Keratinocyte (primary cell): Measurements from ENCODE around the gene PRG2. TPM values are rescaled to one million over a fixed set of nuclear protein-coding genes. Genes with fewer than 3 reads are reported as not detected.
A peak's percentile ranks its signal among the peaks of the same experiment; 100 is the strongest.

Experiments used
- DNase-seq: peaks from one replicate; pipeline ENCODE4 v3.0.0-alpha.2; 2011; ENCODE audit warnings: low read depth, missing footprints, low spot score
- FAIRE-seq: peaks from 2 replicates; lab custom pipeline; 2011; peaks lifted over from hg19 to GRCh38; lab: Jason Lieb, UNC
- H2AFZ ChIP-seq: 2 replicates; pipeline ENCODE4 v1.6.0; 2012; ENCODE audit warnings: low read length, control low read depth, inconsistent platforms; ENCODE audit not compliant: control insufficient read depth
- H3K27ac ChIP-seq: 2 replicates; pipeline ENCODE4 v1.5.1; 2011; ENCODE audit warnings: low read length; ENCODE audit not compliant: control insufficient read depth, insufficient read depth
- H3K27me3 ChIP-seq: 3 replicates; pipeline ENCODE4 v1.6.0; 2011; ENCODE audit warnings: low read length; ENCODE audit not compliant: control insufficient read depth, insufficient read depth; ENCODE audit errors: extremely low read depth
- H3K36me3 ChIP-seq, 2 experiments: 2 replicates in 1 of 2; 3 replicates in 1 of 2; pipeline ENCODE4 v1.5.1; 2011; ENCODE audit warnings: low read length in 2 of 2, mild to moderate bottlenecking in 1 of 2; ENCODE audit not compliant: control insufficient read depth in 2 of 2, insufficient read depth in 2 of 2; ENCODE audit errors: extremely low read depth in 1 of 2
- H3K4me1 ChIP-seq: 3 replicates; pipeline ENCODE4 v1.5.1; 2011; ENCODE audit warnings: low read length; ENCODE audit not compliant: control insufficient read depth, insufficient read depth; ENCODE audit errors: extremely low read depth
- H3K4me2 ChIP-seq: 3 replicates; pipeline ENCODE4 v1.6.0; 2011; ENCODE audit warnings: low read depth, low read length; ENCODE audit not compliant: control insufficient read depth, insufficient read depth; ENCODE audit errors: extremely low read depth
- H3K4me3 ChIP-seq, 3 experiments: fragments of 200-600 bp in 1 of 3; sonication (generic) in 1 of 3; 2 replicates in 2 of 3; 3 replicates in 1 of 3; pipeline ENCODE4 v1.5.1; 2011 to 2016; ENCODE audit warnings: low read length in 3 of 3, mild to moderate bottlenecking in 3 of 3, control low read depth in 2 of 3, inconsistent platforms in 1 of 3, low read depth in 1 of 3, mixed read lengths in 1 of 3, mixed run types in 1 of 3, moderate library complexity in 1 of 3; ENCODE audit not compliant: control insufficient read depth in 2 of 3, insufficient read depth in 2 of 3; ENCODE audit errors: extremely low read depth in 1 of 3
- H3K79me2 ChIP-seq: 2 replicates; pipeline ENCODE4 v1.6.0; 2012; ENCODE audit warnings: low read length; ENCODE audit not compliant: control insufficient read depth, insufficient read depth
- H3K9ac ChIP-seq: 3 replicates; pipeline ENCODE4 v1.6.0; 2011; ENCODE audit warnings: low read length; ENCODE audit not compliant: control insufficient read depth, insufficient read depth; ENCODE audit errors: extremely low read depth
- H3K9me1 ChIP-seq: 3 replicates; pipeline ENCODE4 v1.6.0; 2011; ENCODE audit warnings: low read length; ENCODE audit not compliant: control insufficient read depth, insufficient read depth; ENCODE audit errors: extremely low read depth
- H3K9me3 ChIP-seq: 2 replicates; pipeline ENCODE4 v1.5.1; 2012; ENCODE audit warnings: low read depth, low read length; ENCODE audit not compliant: control insufficient read depth
- H4K20me1 ChIP-seq: 3 replicates; pipeline ENCODE4 v1.6.0; 2011; ENCODE audit warnings: low read length; ENCODE audit not compliant: control insufficient read depth, insufficient read depth; ENCODE audit errors: extremely low read depth
- EZH2 ChIP-seq: IDR thresholded peaks from one replicate; pipeline ENCODE4 v1.6.1; 2012; ENCODE audit warnings: inconsistent platforms, mild to moderate bottlenecking, low read length, moderate library complexity
- dilution Hi-C: fragments of 300-500 bp; cut with MboI; formaldehyde crosslinking; loops from one replicate; pipeline ENCODE4 v1.7.0; 2020; ENCODE audit warnings: low sequenced_read_pairs; ENCODE audit not compliant: extremely low pct_ligation_motif_present
- polyA plus RNA-seq, 5 experiments: library from polyadenylated mRNA; depleted of rRNA in 3 of 5; stranded (reverse) in 3 of 5; stranded (forward) in 1 of 5; unstranded in 1 of 5; fragments of >200 nt; gene quantifications; 1 replicate in 1 of 5; 2 replicates in 3 of 5; 3 replicates in 1 of 5; pipeline versions ENCODE4 v1.2.1 to v1.2.3, GENCODE V29; 2011 to 2012; ENCODE audit warnings: missing spikeins in 2 of 5, low read depth in 1 of 5, low replicate concordance in 1 of 5
- TF ChIP-seq, protein P1 (sequence below), 3 experiments: IDR thresholded peaks in 1 of 3; conservative IDR thresholded peaks in 1 of 3; optimal IDR thresholded peaks in 1 of 3; 2 replicates in 2 of 3; 3 replicates in 1 of 3; pipeline versions ENCODE3 to v1.5.1; 2011; ENCODE audit warnings: low read length in 3 of 3, mild to moderate bottlenecking in 3 of 3, moderate library complexity in 2 of 3, control low read depth in 1 of 3, inconsistent platforms in 1 of 3; ENCODE audit not compliant: insufficient read depth in 2 of 3; ENCODE audit errors: extremely low read depth in 1 of 3

PRG2 gene
- polyA plus RNA-seq, 1 donor (not counting 4 experiments of a cell fraction or from before 2014, with no cell fraction given): 0.09 TPM

DNA sequence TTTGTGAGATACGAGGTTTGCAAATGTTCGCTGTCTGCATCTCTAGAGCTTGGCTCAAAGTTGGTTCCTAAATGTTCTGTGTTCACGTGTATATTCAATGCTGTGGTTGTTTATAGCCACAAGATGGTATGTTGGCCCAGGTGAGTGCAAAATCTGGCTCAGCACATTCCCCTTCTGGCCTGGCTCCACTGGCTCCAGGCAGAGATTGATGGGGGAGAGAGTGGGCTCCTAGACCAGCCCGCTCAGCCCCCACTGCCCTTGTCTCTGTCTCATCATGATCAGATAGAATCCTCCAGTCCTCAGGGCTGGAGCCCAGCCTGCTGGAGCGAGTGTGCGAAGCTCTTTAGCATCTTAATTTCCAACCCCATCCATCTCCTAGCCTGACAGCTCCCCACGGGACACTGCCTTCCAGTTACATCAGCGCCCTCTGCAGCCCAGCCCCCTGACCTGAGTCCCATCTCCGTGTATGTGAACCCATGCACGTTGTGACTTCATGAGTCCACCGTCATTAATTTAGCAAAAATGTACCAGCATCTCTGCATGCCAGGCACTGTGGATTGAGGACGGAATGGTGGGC, 50.3 kb downstream of the PRG2 start:
- Histone ChIP-seq H4K20me1 (no peaks in the 10 kb centered on the region), H3K9me1 (no peaks in the 10 kb centered on the region), H3K79me2 (peaks cover 4% of the 10 kb centered on the region), H3K36me3 (no peaks in the 10 kb centered on the region), H3K27me3 (peaks cover 3% of the 10 kb centered on the region), H3K4me1 (peaks cover 4% of the 10 kb centered on the region), H3K27ac (no peak overlapping the region), H3K9ac (no peak overlapping the region), H3K9me3 (no peaks in the 10 kb centered on the region), H2AFZ (no peak overlapping the region), H3K4me2 (no peak overlapping the region), H3K4me3 (no peak overlapping the region)
- no peak for DNase-seq
- dilution Hi-C loops: no loop called here
- FAIRE-seq: peak; percentile 48
- TF ChIP-seq EZH2: no peak
- TF ChIP-seq, protein P1, sequence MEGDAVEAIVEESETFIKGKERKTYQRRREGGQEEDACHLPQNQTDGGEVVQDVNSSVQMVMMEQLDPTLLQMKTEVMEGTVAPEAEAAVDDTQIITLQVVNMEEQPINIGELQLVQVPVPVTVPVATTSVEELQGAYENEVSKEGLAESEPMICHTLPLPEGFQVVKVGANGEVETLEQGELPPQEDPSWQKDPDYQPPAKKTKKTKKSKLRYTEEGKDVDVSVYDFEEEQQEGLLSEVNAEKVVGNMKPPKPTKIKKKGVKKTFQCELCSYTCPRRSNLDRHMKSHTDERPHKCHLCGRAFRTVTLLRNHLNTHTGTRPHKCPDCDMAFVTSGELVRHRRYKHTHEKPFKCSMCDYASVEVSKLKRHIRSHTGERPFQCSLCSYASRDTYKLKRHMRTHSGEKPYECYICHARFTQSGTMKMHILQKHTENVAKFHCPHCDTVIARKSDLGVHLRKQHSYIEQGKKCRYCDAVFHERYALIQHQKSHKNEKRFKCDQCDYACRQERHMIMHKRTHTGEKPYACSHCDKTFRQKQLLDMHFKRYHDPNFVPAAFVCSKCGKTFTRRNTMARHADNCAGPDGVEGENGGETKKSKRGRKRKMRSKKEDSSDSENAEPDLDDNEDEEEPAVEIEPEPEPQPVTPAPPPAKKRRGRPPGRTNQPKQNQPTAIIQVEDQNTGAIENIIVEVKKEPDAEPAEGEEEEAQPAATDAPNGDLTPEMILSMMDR (optimal IDR thresholded peaks at IDR 0.05 in 1 of 3, IDR thresholded peaks at IDR 0.05 in 1 of 3, conservative IDR thresholded peaks at IDR 0.05 in 1 of 3; ENCODE audit: extremely low read depth in 1 of 3, insufficient read depth in 2 of 3, low read length in 3 of 3): peak in 2 of 3 experiments; percentile 34 to 80

DNA sequence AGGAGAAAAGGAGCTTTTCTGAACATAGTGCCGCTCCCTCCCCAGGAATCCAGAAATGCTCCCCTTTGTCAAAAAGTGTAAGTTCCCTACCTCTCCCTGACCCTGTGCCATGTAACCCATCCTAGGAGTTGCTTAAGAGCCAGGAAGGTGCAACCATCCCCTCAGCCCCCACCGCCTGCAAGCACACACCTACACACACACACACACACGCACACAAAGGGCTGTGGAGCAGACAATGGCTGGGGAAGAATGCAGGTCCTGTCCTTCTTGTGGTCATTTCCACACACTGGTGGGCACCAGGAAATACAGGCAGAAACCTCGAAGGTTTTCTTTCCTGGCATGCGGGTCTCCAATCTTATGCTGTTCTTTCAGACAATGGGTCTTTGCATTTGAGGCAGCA, 51.1 kb downstream of the PRG2 start:
- H3K4me3 ChIP-seq: no peak overlapping the region
- FAIRE-seq: no peak
- no peaks in the 10 kb centered on the region for H4K20me1 ChIP-seq
- no peak overlapping the region for H3K4me2 ChIP-seq
- peaks cover 12% of the 10 kb centered on the region for H3K4me1 ChIP-seq
- no peak overlapping the region for H3K27ac ChIP-seq
- H2AFZ ChIP-seq: no peak overlapping the region
- peaks cover 0 to 3% of the 10 kb centered on the region in 2 experiments for H3K36me3 ChIP-seq
- H3K9me3 ChIP-seq: no peaks in the 10 kb centered on the region
- H3K9ac ChIP-seq: no peak overlapping the region
- dilution Hi-C loops: no loop called here
- H3K9me1 ChIP-seq: no peaks in the 10 kb centered on the region
- DNase-seq: no peak
- H3K79me2 ChIP-seq: peaks cover 12% of the 10 kb centered on the region
- peaks cover 3% of the 10 kb centered on the region for H3K27me3 ChIP-seq
- TF ChIP-seq, protein P1 (optimal IDR thresholded peaks at IDR 0.05 in 1 of 3, IDR thresholded peaks at IDR 0.05 in 1 of 3, conservative IDR thresholded peaks at IDR 0.05 in 1 of 3; ENCODE audit: extremely low read depth in 1 of 3, insufficient read depth in 2 of 3, low read length in 3 of 3): no peak
- TF ChIP-seq EZH2: no peak
